K562 (cell line): Measurements from ENCODE around the gene SH3RF1.

Source experiments
- CTCF ChIP-seq, 3 experiments: IDR thresholded peaks in 2 of 3; conservative IDR thresholded peaks in 1 of 3; 2 replicates each; pipeline ENCODE4 v1.5.1; 2011 to 2012; ENCODE audit warnings: low read length in 3 of 3, mild to moderate bottlenecking in 3 of 3, control low read depth in 2 of 3, improper control_type of control experiment in 1 of 3, inconsistent platforms in 1 of 3, low read depth in 1 of 3, mixed read lengths in 1 of 3, moderate library complexity in 1 of 3; ENCODE audit not compliant: insufficient read depth in 2 of 3
- ELK1 ChIP-seq: sonication (generic); formaldehyde crosslinking; IDR thresholded peaks from 2 replicates; pipeline ENCODE4 v1.8.1; 2022; ENCODE audit warnings: missing genetic modification reagents
- HNRNPK ChIP-seq: fragments of 200-400 bp; formaldehyde crosslinking; IDR thresholded peaks from one replicate; pipeline ENCODE4 v1.6.1; 2018; ENCODE audit warnings: mild to moderate bottlenecking, low read depth, low read length; ENCODE audit not compliant: poor library complexity, severe bottlenecking
- NRF1 ChIP-seq, 2 experiments: fragments of 450-650 bp; IDR thresholded peaks in 1 of 2; conservative IDR thresholded peaks in 1 of 2; 2 replicates each; pipeline ENCODE4 v1.6.1; 2014; ENCODE audit warnings: mild to moderate bottlenecking in 2 of 2
- POLR2AphosphoS5 ChIP-seq: IDR thresholded peaks from 2 replicates; pipeline ENCODE4 v1.6.1; 2011; ENCODE audit warnings: mild to moderate bottlenecking, low read depth, low read length, moderate library complexity; ENCODE audit not compliant: control insufficient read depth, insufficient read depth
- TCF3 ChIP-seq: sonication (generic); formaldehyde crosslinking; IDR thresholded peaks from 2 replicates; pipeline ENCODE4 v1.4.0; 2020; ENCODE audit warnings: mild to moderate bottlenecking, missing genetic modification reagents
- YY1 ChIP-seq, 3 experiments: IDR thresholded peaks; 2 replicates each; pipeline ENCODE4 v1.6.1; 2011; ENCODE audit warnings: low read length in 2 of 3, mild to moderate bottlenecking in 2 of 3, moderate library complexity in 2 of 3, borderline replicate concordance in 1 of 3, control low read depth in 1 of 3, low read depth in 1 of 3; ENCODE audit not compliant: insufficient read depth in 3 of 3, insufficient replicate concordance in 2 of 3, control insufficient read depth in 1 of 3, insufficient read length in 1 of 3; ENCODE audit errors: extremely low read depth in 1 of 3
- ZNF121 ChIP-seq: sonication (generic); formaldehyde crosslinking; conservative IDR thresholded peaks from 2 replicates; pipeline ENCODE4 v1.8.0; 2022; ENCODE audit warnings: missing genetic modification reagents
- ZNF408 ChIP-seq: fragments of 250-450 bp; sonication (Bioruptor Pico); IDR thresholded peaks from 2 replicates; pipeline ENCODE4 v1.4.0; 2020; ENCODE audit warnings: low read depth, mild to moderate bottlenecking, moderate library complexity

DNA sequence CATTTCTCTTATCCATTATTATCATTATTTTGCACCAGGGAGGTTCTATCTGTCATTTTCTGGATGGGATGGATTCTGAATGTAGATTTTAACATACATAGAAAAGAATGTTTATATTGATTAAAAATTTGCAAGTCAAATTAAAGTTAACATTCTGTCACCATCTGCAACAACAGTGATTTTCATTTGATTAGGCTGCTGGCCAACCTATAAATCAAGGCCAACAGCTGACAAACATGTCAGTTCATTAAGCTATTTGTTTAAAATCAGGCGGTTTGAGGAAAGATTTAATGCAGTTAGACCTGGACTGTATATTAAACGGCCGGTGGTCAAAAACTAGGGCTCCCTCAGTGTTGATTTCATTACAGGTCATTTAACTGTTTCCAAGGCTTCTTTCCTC is 151.2 kb downstream of the SH3RF1 start:
- TF ChIP-seq POLR2AphosphoS5 (no peak), NRF1 (conservative IDR thresholded peaks at IDR 0.05 in 1 of 2, IDR thresholded peaks at IDR 0.05 in 1 of 2) (no peak), TCF3 (CRISPR knock-in tag) (no peak), ZNF121 (CRISPR knock-in tag) (no peak), ZNF408 (CRISPR knock-in tag) (no peak), YY1 (IDR thresholded peaks at IDR 0.05; ENCODE audit: borderline replicate concordance in 1 of 3, control insufficient read depth in 1 of 3, extremely low read depth in 1 of 3, insufficient read depth in 3 of 3, insufficient read length in 1 of 3, insufficient replicate concordance in 2 of 3, low read depth in 1 of 3, low read length in 2 of 3) (no peak), CTCF (IDR thresholded peaks at IDR 0.05 in 2 of 3, conservative IDR thresholded peaks at IDR 0.05 in 1 of 3; ENCODE audit: insufficient read depth in 2 of 3, low read depth in 1 of 3, low read length in 3 of 3) (no peak), ELK1 (CRISPR knock-in tag) (no peak), HNRNPK (no peak)
